Dedifferentiated amniotic fluid mesenchymal stem cell (primary cell): ENCODE results near the gene FANCM.

Experiments
- DNase-seq: peaks from one replicate; pipeline ENCODE4 v3.0.0-alpha.2; 2016; ENCODE audit errors: extremely low spot score

FANCM gene

GRCh38 chr14:45227566-45227965 is 91.8 kb downstream of the FANCM start:
- DNase-seq: no peak

DNA sequence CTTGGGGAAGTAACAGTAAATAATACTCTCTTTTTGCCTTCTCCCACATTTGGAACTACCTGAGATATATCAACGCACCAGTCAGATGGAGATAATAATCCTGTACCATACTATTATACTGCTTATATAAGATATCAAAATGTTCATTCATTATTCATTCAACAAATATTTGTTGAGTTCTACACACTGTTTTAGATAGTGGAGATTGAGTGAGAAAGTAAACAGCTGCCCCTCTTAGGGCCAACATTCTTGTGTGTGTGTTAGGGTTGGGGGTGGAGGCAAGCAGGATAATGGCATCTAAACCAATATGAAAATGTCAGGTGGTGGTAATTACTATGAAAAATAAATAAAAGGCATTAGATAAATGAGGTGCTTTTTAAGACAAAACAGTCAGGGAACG is 103.3 kb downstream of the FANCM start:
- no peak for DNase-seq

DNA sequence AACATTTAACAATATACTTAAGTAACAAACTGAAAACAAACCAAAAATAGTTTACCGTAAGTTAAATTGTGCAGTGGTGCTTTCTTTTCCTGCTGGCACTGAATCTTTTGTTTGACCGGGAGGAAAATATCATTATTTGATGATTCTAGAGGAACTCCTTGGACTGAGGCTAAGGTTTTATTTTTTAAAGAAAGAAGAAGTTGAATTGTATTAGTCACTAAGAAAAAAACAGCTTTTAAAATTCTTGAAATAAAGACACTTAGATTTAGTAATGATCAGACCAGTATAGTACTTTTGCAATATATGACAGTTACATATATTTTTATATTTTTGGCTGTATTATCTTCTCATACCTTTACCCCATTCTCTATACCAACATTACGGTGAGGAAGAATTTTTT is 107.0 kb downstream of the FANCM start:
- DNase-seq: no peak

DNA sequence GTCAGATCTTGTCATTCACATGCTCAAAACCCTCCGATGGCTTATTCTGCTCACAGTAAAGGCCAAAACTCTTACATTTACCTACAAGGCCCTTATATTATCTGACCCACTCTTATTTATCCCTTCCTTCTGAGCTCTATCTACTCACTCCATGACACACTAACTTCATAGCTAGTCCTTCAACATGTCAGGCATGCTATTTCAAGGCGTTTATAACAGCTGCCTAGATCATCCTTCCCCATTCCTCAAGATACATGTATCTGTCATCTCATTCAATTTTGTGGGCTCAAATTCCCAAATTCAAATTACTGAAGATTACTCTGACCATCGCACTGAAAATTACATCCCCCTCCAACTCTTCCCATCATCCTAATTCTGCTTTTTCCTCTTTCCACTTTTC is 110.4 kb downstream of the FANCM start:
- DNase-seq: no peak

- DNase-seq: no peak
Observed at GRCh38 chr14:45246691-45247090, 111.0 kb downstream of the FANCM start.

GRCh38 chr14:45247427-45247826 is 111.7 kb downstream of the FANCM start:
- DNase-seq: no peak

GRCh38 chr14:45249856-45250575 is 114.3 kb downstream of the FANCM start:
- peak; percentile 17 for DNase-seq
